Left lung (tissue), 10 donors: ENCODE measurements around the gene RAI1. TPM values are rescaled to one million over a fixed set of nuclear protein-coding genes. Genes with fewer than 3 reads are reported as not detected.

Experiments used
- ATAC-seq: fragments of 200-7000 bp; cut with Tn5 transposase; one replicate; pipeline ENCODE4 v1.9.1; 2020; ENCODE audit warnings: moderate library complexity
- DNase-seq, 4 donors: peaks; one replicate each; pipeline ENCODE4 v3.0.0-alpha.2; 2013 to 2020
- H3K27ac ChIP-seq, 2 donors: fragments of 200-600 bp; sonication (generic) in 1 of 2; one replicate each; pipeline versions ENCODE4 v1.5.0 to v1.8.0; 2020 to 2021
- H3K27me3 ChIP-seq, 2 donors: fragments of 200-600 bp; sonication (generic) in 1 of 2; one replicate each; pipeline versions ENCODE4 v1.5.0 to v1.8.0; 2020 to 2021
- H3K36me3 ChIP-seq, 2 donors: fragments of 200-600 bp; sonication (generic) in 1 of 2; one replicate each; pipeline versions ENCODE4 v1.5.0 to v1.8.0; 2020 to 2021
- H3K4me1 ChIP-seq, 2 donors: fragments of 200-600 bp; one replicate each; pipeline ENCODE4 v1.8.0; 2021
- H3K4me3 ChIP-seq, 2 donors: fragments of 200-600 bp; sonication (generic) in 1 of 2; one replicate each; pipeline versions ENCODE4 v1.5.0 to v1.8.0; 2020 to 2021; ENCODE audit warnings: mild to moderate bottlenecking in 1 of 2
- H3K9me3 ChIP-seq, 2 donors: fragments of 200-600 bp; sonication (generic) in 1 of 2; one replicate each; pipeline versions ENCODE4 v1.5.0 to v1.8.0; 2020 to 2021
- CTCF ChIP-seq, 2 donors: fragments of 200-600 bp; sonication (generic) in 1 of 2; IDR thresholded peaks; one replicate each; pipeline versions ENCODE4 v1.5.0 to v1.8.0; 2021; ENCODE audit warnings: antibody characterized with exemption in 2 of 2
- intact Hi-C, 2 donors: fragments of 100-400 bp; cut with DNase I; formaldehyde crosslinking; loops; one replicate each; pipeline versions ENCODE4 v1.11.2 to v1.14.2; 2022
- polyA plus RNA-seq, 6 donors: library from polyadenylated mRNA; unstranded; fragments of 120-200 nt; gene quantifications; one replicate each; pipeline ENCODE4 v1.2.1, GENCODE V29; 2013; ENCODE audit not compliant: insufficient read length in 6 of 6
- total RNA-seq, 2 donors: library from RNA; stranded (reverse); fragmentation: NEBNext Ultra II Directional; extraction: Animal tissue kit (Norgen Biotek cat#: 25700); gene quantifications; one replicate each; pipeline ENCODE4 v1.2.1, GENCODE V29; 2021
- donor health status: DM: no; HTN: yes; CAD: no.
- donor health status: DM: no; HTN: no; CAD: no.

RAI1 gene
- total and polyA plus RNA-seq, 8 donors: 28.8 to 43.8 (median 34.7) TPM

- Histone ChIP-seq H3K36me3 (peaks cover 0 to 13% of the 10 kb centered on the region in 2 donors), H3K4me1 (peaks cover 26 to 46% of the 10 kb centered on the region in 2 donors), H3K27me3 (no peaks in the 10 kb centered on the region), H3K4me3 (no peak overlapping the region), H3K27ac (peak overlapping the region; percentile 83 to 84), H3K9me3 (no peaks in the 10 kb centered on the region)
- TF ChIP-seq CTCF (IDR thresholded peaks at IDR 0.05): no peak
- DNase-seq (peak in 2 of 4 donors; percentile 87 to 91), ATAC-seq (peak; percentile 88)
- intact Hi-C loops: no loop called here
Observed at GRCh38 chr17:17849147-17849820, 168.0 kb downstream of the RAI1 start.

- peak in 2 of 4 donors; percentile 28 to 70 for DNase-seq
- TF ChIP-seq CTCF (IDR thresholded peaks at IDR 0.05): peak in 1 of 2 donors; percentile 39
- Histone ChIP-seq H3K4me1 (peaks cover 26 to 46% of the 10 kb centered on the region in 2 donors), H3K36me3 (peaks cover 0 to 13% of the 10 kb centered on the region in 2 donors), H3K9me3 (no peaks in the 10 kb centered on the region), H3K27me3 (no peaks in the 10 kb centered on the region), H3K27ac (peak overlapping the region; percentile 83 to 84), H3K4me3 (no peak overlapping the region)
- peak; percentile 63 for ATAC-seq
- intact Hi-C loops: no loop called here
Observed at GRCh38 chr17:17849845-17850373, 168.7 kb downstream of the RAI1 start.

- Histone ChIP-seq H3K4me3 (no peak overlapping the region), H3K9me3 (no peaks in the 10 kb centered on the region), H3K27ac (peak overlapping the region in 1 of 2 donors; percentile 83), H3K27me3 (no peaks in the 10 kb centered on the region), H3K4me1 (peaks cover 26 to 46% of the 10 kb centered on the region in 2 donors), H3K36me3 (peaks cover 0 to 7% of the 10 kb centered on the region in 2 donors)
- no peak for TF ChIP-seq CTCF (IDR thresholded peaks at IDR 0.05)
- ATAC-seq (no peak), DNase-seq (no peak)
- intact Hi-C loops: no loop called here
Observed at GRCh38 chr17:17851103-17852002, 170.1 kb downstream of the RAI1 start.

- DNase-seq (no peak), ATAC-seq (no peak)
- intact Hi-C loops: no loop called here
- Histone ChIP-seq H3K9me3 (no peaks in the 10 kb centered on the region), H3K27ac (no peak overlapping the region), H3K4me3 (no peak overlapping the region), H3K27me3 (no peaks in the 10 kb centered on the region), H3K36me3 (no peaks in the 10 kb centered on the region), H3K4me1 (peaks cover 26 to 37% of the 10 kb centered on the region in 2 donors)
- TF ChIP-seq CTCF (IDR thresholded peaks at IDR 0.05): no peak
Observed at GRCh38 chr17:17852930-17853329, 171.7 kb downstream of the RAI1 start.
